Neural crest cell (in vitro differentiated cells): Measurements from ENCODE around the gene SNRNP70. TPM values are rescaled to one million over a fixed set of nuclear protein-coding genes. Genes with fewer than 3 reads are reported as not detected.
"Not testable (repeated sequence)": the region's sequence is repeated elsewhere in the genome, so short reads cannot be mapped to it uniquely, and the experiment has no call there.

ENCODE experiments used
- DNase-seq: peaks from one replicate; pipeline ENCODE4 v3.0.0; 2021; ENCODE audit warnings: low read depth, mixed read lengths, low spot score
- H3K27ac Mint-ChIP-seq: one replicate; pipeline ENCODE4 v1.8.0; 2021; ENCODE audit warnings: mild to moderate bottlenecking, mixed read lengths; ENCODE audit not compliant: unreplicated experiment
- H3K27me3 Mint-ChIP-seq: 2 replicates; pipeline ENCODE4 v1.8.0; 2021; ENCODE audit warnings: low read depth, mild to moderate bottlenecking, mixed read lengths
- H3K36me3 Mint-ChIP-seq: 2 replicates; pipeline ENCODE4 v1.8.0; 2021; ENCODE audit warnings: low read depth, mild to moderate bottlenecking, mixed read lengths
- H3K4me1 Mint-ChIP-seq: 2 replicates; pipeline ENCODE4 v1.8.0; 2021; ENCODE audit warnings: mixed read lengths
- H3K4me3 Mint-ChIP-seq: one replicate; pipeline ENCODE4 v1.8.0; 2021; ENCODE audit warnings: mild to moderate bottlenecking, mixed read lengths
- H3K9me3 Mint-ChIP-seq: 2 replicates; pipeline ENCODE4 v1.8.0; 2021; ENCODE audit warnings: mixed read lengths
- CTCF ChIP-seq: fragments of 200-600 bp; sonication (generic); conservative IDR thresholded peaks from 2 replicates; pipeline ENCODE4 v1.5.0; 2021; ENCODE audit warnings: antibody characterized with exemption, mild to moderate bottlenecking
- total RNA-seq: library from RNA; stranded (reverse); gene quantifications from 2 replicates; pipeline ENCODE4 v1.2.1, GENCODE V29; 2021

Gene SNRNP70
- total RNA-seq, 1 donor from 2014 or later, result 303 TPM

GRCh38 chr19:49050376-49051033 is 34.7 kb upstream of the SNRNP70 start:
- not testable (repeated sequence) for DNase-seq

GRCh38 chr19:49056101-49056901 is 28.9 kb upstream of the SNRNP70 start:
- Mint-ChIP-seq H3K4me1 (peaks cover 10% of the 10 kb centered on the region), H3K27ac (no peak overlapping the region), H3K36me3 (no peaks in the 10 kb centered on the region), H3K4me3 (peak overlapping the region; percentile 38), H3K27me3 (peaks cover 64% of the 10 kb centered on the region), H3K9me3 (no peaks in the 10 kb centered on the region)
- peak; percentile 53 for DNase-seq
- TF ChIP-seq CTCF, result peak; percentile 51

More at GRCh38 chr19:49050376-49051033, 34.7 kb upstream of the SNRNP70 start:
- H3K4me1 Mint-ChIP-seq, H3K9me3 Mint-ChIP-seq, H3K4me3 Mint-ChIP-seq, H3K27me3 Mint-ChIP-seq, H3K36me3 Mint-ChIP-seq, H3K27ac Mint-ChIP-seq: not testable (repeated sequence)

GRCh38 chr19:49056902-49057596 is 28.2 kb upstream of the SNRNP70 start:
- not testable (repeated sequence) for H3K4me1 Mint-ChIP-seq, DNase-seq, H3K36me3 Mint-ChIP-seq, H3K27ac Mint-ChIP-seq, H3K9me3 Mint-ChIP-seq
- Mint-ChIP-seq H3K27me3 (peaks cover 64% of the 10 kb centered on the region), H3K4me3 (peak overlapping the region; percentile 79)

- TF ChIP-seq CTCF, result no peak
- Mint-ChIP-seq H3K27ac (no peak within 1 kb of the TSS), H3K4me1 (peaks cover 10% of the 10 kb centered on the region), H3K27me3 (peaks cover 64% of the 10 kb centered on the region), H3K4me3 (peak within 1 kb of the TSS; percentile 79), H3K9me3 (no peaks in the 10 kb centered on the region), H3K36me3 (no peaks in the 10 kb centered on the region)
- DNase-seq, result peak; percentile 68
These were observed 27.5 kb upstream of the SNRNP70 start, which contains the start of gene CGB7 for GRCh38 chr19:49057636-49058234. TSS of gene CGB7 (minus strand) at chr19:49057749. CDS start at chr19:49055375, 2,374 bp downstream.

GRCh38 chr19:49058562-49058961 is 26.7 kb upstream of the SNRNP70 start:
- H3K4me1 Mint-ChIP-seq, result peaks cover 10% of the 10 kb centered on the region
- no peak for TF ChIP-seq CTCF
- H3K27me3 Mint-ChIP-seq, result peaks cover 71% of the 10 kb centered on the region
- H3K27ac Mint-ChIP-seq, result no peak overlapping the region
- no peaks in the 10 kb centered on the region for H3K9me3 Mint-ChIP-seq
- DNase-seq, result no peak
- H3K4me3 Mint-ChIP-seq, result no peak overlapping the region
- no peaks in the 10 kb centered on the region for H3K36me3 Mint-ChIP-seq

GRCh38 chr19:49059053-49059452 is 26.2 kb upstream of the SNRNP70 start:
- no peaks in the 10 kb centered on the region for H3K9me3 Mint-ChIP-seq
- peaks cover 76% of the 10 kb centered on the region for H3K27me3 Mint-ChIP-seq
- no peak for DNase-seq
- H3K4me3 Mint-ChIP-seq, result peak overlapping the region; percentile 4
- peaks cover 10% of the 10 kb centered on the region for H3K4me1 Mint-ChIP-seq
- TF ChIP-seq CTCF, result no peak
- no peaks in the 10 kb centered on the region for H3K36me3 Mint-ChIP-seq
- H3K27ac Mint-ChIP-seq, result no peak overlapping the region
